K562 (cell line): ENCODE measurements around the gene TRAF1. TPM values are rescaled to one million over a fixed set of nuclear protein-coding genes. Genes with fewer than 3 reads are reported as not detected.

ENCODE experiments used
- ATAC-seq: fragments of 200-7000 bp; cut with Tn5 transposase; 3 replicates; pipeline ENCODE4 v1.9.1; 2020; ENCODE audit warnings: moderate library complexity
- BruUV-seq: library from RNA; stranded (reverse); fragments of 400-500 nt; replicated peaks from 2 replicates; lab custom pipeline; 2021; lab: Mats Ljungman, UMichigan
- CTCF ChIA-PET: fragments of 300-600 bp; formaldehyde crosslinking; extraction: SDS; loops from one replicate; lab custom pipeline; 2021; ENCODE audit warnings: low intra/inter-chr PET ratio; lab: Yijun Ruan, JAX
- POLR2A ChIA-PET: fragments of 300-600, 350-650 bp; sonication (Branson Sonifier 250); formaldehyde crosslinking; extraction: SDS; loops from one replicate; lab custom pipeline; 2021; ENCODE audit warnings: antibody characterized with exemption, inconsistent platforms; lab: Yijun Ruan, JAX
- DNase-seq, 4 experiments: peaks; one replicate each; pipeline versions ENCODE4 v3.0.0 to v3.0.0-alpha.2; 2011 to 2018; ENCODE audit warnings: low spot score in 3 of 4, mixed read lengths in 3 of 4; ENCODE audit errors: extremely low read depth in 1 of 4
- FAIRE-seq: peaks from 2 replicates; lab custom pipeline; 2011; peaks lifted over from hg19 to GRCh38; lab: Jason Lieb, UNC
- H2AFZ ChIP-seq: 2 replicates; pipeline ENCODE4 v1.6.0; 2011; ENCODE audit warnings: low read depth, low read length, control low read depth, inconsistent platforms
- H3K27ac ChIP-seq: fragments of 200-600 bp; 3 replicates; pipeline ENCODE4 v1.8.0; 2011; ENCODE audit warnings: low read depth, mild to moderate bottlenecking, control low read depth, inconsistent platforms, low read length, moderate library complexity, mixed read lengths; ENCODE audit errors: extremely low read depth
- H3K27me3 ChIP-seq, 2 experiments: fragments of 300-600 bp in 1 of 2; 2 replicates in 1 of 2; 3 replicates in 1 of 2; pipeline versions ENCODE4 v1.6.0 to v1.8.0; 2011; ENCODE audit warnings: inconsistent platforms in 2 of 2, low read length in 2 of 2, mild to moderate bottlenecking in 1 of 2, mixed read lengths in 1 of 2, moderate library complexity in 1 of 2; ENCODE audit not compliant: control insufficient read depth in 2 of 2, insufficient read depth in 2 of 2
- H3K36me3 ChIP-seq: fragments of 300-600 bp; 3 replicates; pipeline ENCODE4 v1.8.0; 2011; ENCODE audit warnings: mild to moderate bottlenecking, low read length, inconsistent platforms; ENCODE audit not compliant: control insufficient read depth, insufficient read depth
- H3K4me1 ChIP-seq, 2 experiments: fragments of 200-600 bp in 1 of 2; replicated peaks in 1 of 2; 2 replicates in 1 of 2; 3 replicates in 1 of 2; pipeline versions ENCODE4 v1.5.1 to v1.8.0; 2011; ENCODE audit warnings: inconsistent platforms in 2 of 2, low read length in 2 of 2, mild to moderate bottlenecking in 1 of 2, mixed read lengths in 1 of 2, moderate library complexity in 1 of 2; ENCODE audit not compliant: control insufficient read depth in 2 of 2, insufficient read depth in 2 of 2
- H3K4me2 ChIP-seq: 2 replicates; pipeline ENCODE4 v1.6.1; 2011; ENCODE audit warnings: low read length, control low read depth, inconsistent platforms, mixed read lengths; ENCODE audit not compliant: insufficient read depth
- H3K4me3 ChIP-seq: fragments of 200-600 bp; sonication (generic), shearing (Covaris generic); 2 replicates; pipeline ENCODE4 v1.5.1; 2016; ENCODE audit warnings: control low read depth, inconsistent platforms
- H3K79me2 ChIP-seq: fragments of 200-600 bp; 3 replicates; pipeline ENCODE4 v1.8.0; 2011; ENCODE audit warnings: low read length, inconsistent platforms; ENCODE audit not compliant: control insufficient read depth, insufficient read depth
- H3K9ac ChIP-seq, 2 experiments: 2 replicates each; pipeline versions ENCODE4 v1.6.0 to v1.6.1; 2011; ENCODE audit warnings: low read depth in 2 of 2, low read length in 2 of 2, control low read depth in 1 of 2, inconsistent platforms in 1 of 2, mild to moderate bottlenecking in 1 of 2, mixed read lengths in 1 of 2; ENCODE audit not compliant: insufficient read depth in 1 of 2
- H3K9me1 ChIP-seq: one replicate; pipeline ENCODE4 v1.6.0; 2011; ENCODE audit warnings: inconsistent platforms, mild to moderate bottlenecking, low read length, moderate library complexity; ENCODE audit not compliant: control insufficient read depth, insufficient read depth
- H3K9me3 ChIP-seq: replicated peaks from 2 replicates; pipeline ENCODE4 v1.5.1; 2011; ENCODE audit warnings: low read depth, low read length, inconsistent platforms; ENCODE audit not compliant: control insufficient read depth, insufficient read depth
- H4K20me1 ChIP-seq: replicated peaks from 2 replicates; pipeline ENCODE4 v1.6.1; 2011; ENCODE audit warnings: low read length, inconsistent platforms, mixed read lengths; ENCODE audit not compliant: control insufficient read depth, insufficient read depth
- RBM15 ChIP-seq: fragments of 200-400 bp; formaldehyde crosslinking; IDR thresholded peaks from 2 replicates; pipeline ENCODE4 v1.6.1; 2018; ENCODE audit warnings: mild to moderate bottlenecking, low read length, moderate library complexity; ENCODE audit not compliant: insufficient read depth
- THRAP3 ChIP-seq: fragments of 450-650 bp; IDR thresholded peaks from 2 replicates; pipeline ENCODE4 v1.6.1; 2016; ENCODE audit warnings: mild to moderate bottlenecking, inconsistent platforms, borderline replicate concordance
- ZNF699 ChIP-seq: fragments of 250-450 bp; sonication (Bioruptor Pico); IDR thresholded peaks from 2 replicates; pipeline ENCODE4 v1.8.0; 2021; ENCODE audit warnings: mild to moderate bottlenecking, moderate library complexity; ENCODE audit not compliant: insufficient replicate concordance
- ZNF785 ChIP-seq: fragments of 250-450 bp; sonication (Bioruptor Pico); IDR thresholded peaks from 2 replicates; pipeline ENCODE4 v1.4.0; 2020; ENCODE audit warnings: mild to moderate bottlenecking
- WGBS: fragments of 100-300 bp; shearing (Covaris generic); methylation state at CpG from one replicate; pipeline ENCODE4 v1.1.6; 2016; ENCODE audit warnings: low coverage, mixed read lengths; ENCODE audit not compliant: insufficient coverage; ENCODE audit errors: missing lambda C conversion rate; 5-methylcytosine and 5-hydroxymethylcytosine counted together
- in situ Hi-C: fragments of 300-500 bp; cut with MboI; formaldehyde crosslinking; loops from 4 replicates; pipeline ENCODE4 v1.15.0; 2018; ENCODE audit warnings: inconsistent platforms, mixed read lengths
- intact Hi-C: fragments of 100-400 bp; cut with micrococcal nuclease; formaldehyde crosslinking; loops from 2 replicates; pipeline ENCODE4 v1.14.2; 2022
- polyA plus RNA-seq, 8 experiments: library from polyadenylated mRNA; depleted of rRNA in 4 of 8; stranded (reverse) in 5 of 8; unstranded in 3 of 8; fragments of >200 nt; fragmentation: Nextera tagmentation in 2 of 8; fragmentation: Illumina TruSeq in 1 of 8; extraction: Ambion mirVana in 2 of 8; extraction: Trizol in 1 of 8; gene quantifications; 2 replicates each; pipeline versions ENCODE4 v1.2.1 to v1.2.3, GENCODE V29; 2011 to 2014; ENCODE audit warnings: inconsistent platforms in 1 of 8, missing spikeins in 1 of 8
- total RNA-seq, 7 experiments: library from RNA; depleted of rRNA in 6 of 7; stranded (reverse); fragments of >200 nt in 6 of 7; fragmentation: Illumina TruSeq in 2 of 7; extraction: Trizol in 2 of 7; gene quantifications; 2 replicates each; pipeline versions ENCODE4 v1.2.1 to v1.2.3, GENCODE V29; 2011 to 2021; ENCODE audit warnings: low replicate concordance in 1 of 7
- TF ChIP-seq, protein P1 (sequence below): sonication (generic); formaldehyde crosslinking; IDR thresholded peaks from 2 replicates; pipeline ENCODE4 v1.8.1; 2023; ENCODE audit warnings: mild to moderate bottlenecking, missing genetic modification reagents

Gene TRAF1
- total and polyA plus RNA-seq, 9 of the 15 experiments (the other 6 are each of a cell fraction or from before 2014, with no cell fraction given) = 0.01 to 1.1 (median 0.04) TPM; not detected in 2

DNA sequence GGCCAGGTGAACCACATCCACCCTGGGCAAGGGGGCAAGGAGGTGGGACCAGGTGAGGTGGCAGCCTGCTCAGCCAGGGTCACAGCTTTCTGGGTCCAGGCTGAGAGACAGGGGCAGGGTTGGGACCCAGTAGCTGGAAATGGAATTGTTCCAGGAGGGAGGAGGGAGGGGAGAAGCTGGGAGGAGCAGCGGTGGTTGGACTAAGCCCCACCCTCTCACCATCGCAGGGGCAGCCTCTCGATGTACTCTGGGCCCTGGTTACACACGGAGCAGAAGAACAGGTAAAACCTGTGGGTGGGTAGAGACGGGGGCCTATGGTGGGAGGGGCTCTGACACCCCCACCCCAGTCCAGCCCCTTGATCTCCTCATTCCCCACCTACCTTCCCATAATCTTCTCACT is 60.8 kb downstream of the TRAF1 start:
- Histone ChIP-seq H3K27me3 (no peaks in the 10 kb centered on the region), H3K36me3 (peaks cover 90% of the 10 kb centered on the region), H4K20me1 (no peaks in the 10 kb centered on the region), H3K4me1 (peaks cover 13 to 27% of the 10 kb centered on the region in 2 experiments), H3K27ac (no peak overlapping the region; the same call in 2 of the 3 replicates), H3K4me3 (no peak overlapping the region), H3K9me3 (no peaks in the 10 kb centered on the region), H3K4me2 (no peak overlapping the region), H3K79me2 (peaks cover 16% of the 10 kb centered on the region)
- POLR2A ChIA-PET = interaction anchor here (1.0 to 5.5 kb wide), 11 partner anchors 9 to 38 kb away, joined by 3 to 47 read pairs (median 4); partner anchors contain the start of genes PHF19 and PSMD5
- DNase-seq (no peak), ATAC-seq (no peak)
- WGBS = 79% methylated on average over 4 of the region's 5 CpGs
- in situ Hi-C loops = no loop called here
- intact Hi-C loops = loop anchor here (5.0 to 10.0 kb wide), 2 partner anchors 109 to 251 kb away; no protein-coding TSS in a partner anchor
- BruUV-seq = no TSS peak
- CTCF ChIA-PET = no interaction called here
- TF ChIP-seq ZNF699 (CRISPR knock-in tag) = no peak
- TF ChIP-seq THRAP3 = no peak
- TF ChIP-seq, protein P1, sequence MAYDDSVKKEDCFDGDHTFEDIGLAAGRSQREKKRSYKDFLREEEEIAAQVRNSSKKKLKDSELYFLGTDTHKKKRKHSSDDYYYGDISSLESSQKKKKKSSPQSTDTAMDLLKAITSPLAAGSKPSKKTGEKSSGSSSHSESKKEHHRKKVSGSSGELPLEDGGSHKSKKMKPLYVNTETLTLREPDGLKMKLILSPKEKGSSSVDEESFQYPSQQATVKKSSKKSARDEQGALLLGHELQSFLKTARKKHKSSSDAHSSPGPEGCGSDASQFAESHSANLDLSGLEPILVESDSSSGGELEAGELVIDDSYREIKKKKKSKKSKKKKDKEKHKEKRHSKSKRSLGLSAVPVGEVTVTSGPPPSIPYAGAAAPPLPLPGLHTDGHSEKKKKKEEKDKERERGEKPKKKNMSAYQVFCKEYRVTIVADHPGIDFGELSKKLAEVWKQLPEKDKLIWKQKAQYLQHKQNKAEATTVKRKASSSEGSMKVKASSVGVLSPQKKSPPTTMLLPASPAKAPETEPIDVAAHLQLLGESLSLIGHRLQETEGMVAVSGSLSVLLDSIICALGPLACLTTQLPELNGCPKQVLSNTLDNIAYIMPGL (CRISPR knock-in tag) = 0 out of 2 replicates have a peak, but pooled peaks have one; percentile 36
- no peak for TF ChIP-seq ZNF785
- TF ChIP-seq RBM15 = no peak
- TF ChIP-seq, all 486 proteins: peak for 1
- peak overlapping the region in 1 of 2 experiments; percentile 67; a peak in 2 of 4 replicates for H3K9ac ChIP-seq
- no peak overlapping the region for H2AFZ ChIP-seq
- H3K9me1 ChIP-seq = peaks cover 8% of the 10 kb centered on the region
- no peak for FAIRE-seq
